ENCODE measurements around the gene RHOG. TPM values are rescaled to one million over a fixed set of nuclear protein-coding genes. Genes with fewer than 3 reads are reported as not detected.

Gene RHOG
- total RNA-seq, 1 experiment from 2014 or later, result 26.4 TPM

GRCh38 chr11:3854660-3854976 lies 13.9 kb upstream of the RHOG start:
- TF ChIP-seq CTCF (conservative IDR thresholded peaks at IDR 0.05), result no peak
- Mint-ChIP-seq H3K36me3 (ENCODE audit: insufficient read depth in 1 of 3, low read depth in 3 of 3) (no peaks in the 10 kb centered on the region; a peak in 1 of 7 replicates), H3K4me1 (peaks cover 34 to 42% of the 10 kb centered on the region in 2 experiments), H3K9me3 (no peaks in the 10 kb centered on the region), H3K4me3 (peak overlapping the region; percentile 85 to 87), H3K27me3 (ENCODE audit: low read depth) (peaks cover 19% of the 10 kb centered on the region), H3K27ac (peak overlapping the region in 2 of 3 experiments; percentile 15 to 47; a peak in 1 of 7 replicates)
- peak overlapping the region; percentile 40 for H3K4me2 ChIP-seq (ENCODE audit: insufficient read depth, insufficient read length, low read length)
- H2BK15ac ChIP-seq (ENCODE audit: low read depth, low read length), result no peak overlapping the region
- no peak overlapping the region for H3K27ac ChIP-seq (ENCODE audit: insufficient read length, low read depth, low read length)
- no peak overlapping the region for H2BK20ac ChIP-seq (ENCODE audit: low read depth, low read length, poor library complexity, severe bottlenecking)
- H3K23ac ChIP-seq (ENCODE audit: insufficient read length, low read depth, low read length), result no peak overlapping the region
- H3K18ac ChIP-seq (ENCODE audit: insufficient read length, low read depth, low read length), result no peak overlapping the region
- whole genome bisulfite sequencing (ENCODE audit: extremely low coverage, insufficient read length, low lambda C conversion rate), result no CpG with 5 or more reads among the region's 7 CpGs
- no peak overlapping the region for H3K56ac ChIP-seq (ENCODE audit: insufficient read length, low read depth, low read length)
- no peaks in the 10 kb centered on the region for H3K79me1 ChIP-seq (ENCODE audit: insufficient read depth, low read depth, low read length, poor library complexity, severe bottlenecking)
- no peak overlapping the region for H4K91ac ChIP-seq (ENCODE audit: insufficient read length, low read depth, low read length)
- no peak for DNase-seq
- H3K23me2 ChIP-seq (ENCODE audit: insufficient read length, low read depth, low read length, poor library complexity, severe bottlenecking), result peaks cover 12% of the 10 kb centered on the region
- peak overlapping the region; percentile 71 for H2AFZ ChIP-seq (ENCODE audit: low read length)
- H3K9me3 ChIP-seq (ENCODE audit: control insufficient read depth, low read depth, low read length), result no peaks in the 10 kb centered on the region
- H4K20me1 ChIP-seq (ENCODE audit: control insufficient read depth, insufficient read depth, insufficient read length), result no peaks in the 10 kb centered on the region
- H4K8ac ChIP-seq (replicated peaks; ENCODE audit: insufficient read length, low read depth, low read length), result no peak overlapping the region
- H3K4ac ChIP-seq (ENCODE audit: low read depth, low read length), result no peak overlapping the region
- peak overlapping the region; percentile 3 for H4K5ac ChIP-seq (ENCODE audit: insufficient read length, low read depth, low read length)
- H3K9ac ChIP-seq (ENCODE audit: extremely low read depth, insufficient read length, low read length), result no peak overlapping the region
- no peaks in the 10 kb centered on the region for H3K79me2 ChIP-seq (ENCODE audit: insufficient read depth, low read length)
- no peak overlapping the region for H2BK5ac ChIP-seq (ENCODE audit: insufficient read length, low read length)
- peaks cover 4% of the 10 kb centered on the region; the same call in 1 of the 2 replicates for H3K4me1 ChIP-seq (ENCODE audit: insufficient read depth, low read length)
- H3K27me3 ChIP-seq (ENCODE audit: insufficient read depth, low read length), result no peaks in the 10 kb centered on the region; the same call in 1 of the 2 replicates
- H2BK120ac ChIP-seq (ENCODE audit: low read depth, low read length, poor library complexity, severe bottlenecking), result no peak overlapping the region
- no peak overlapping the region for H3T11ph ChIP-seq (ENCODE audit: low read length)
- no peak overlapping the region for H3K14ac ChIP-seq (ENCODE audit: insufficient read depth, low read length)
- no peak overlapping the region for H2BK12ac ChIP-seq (ENCODE audit: insufficient read length, low read depth, low read length)
- H2AK5ac ChIP-seq (ENCODE audit: insufficient read length, low read length), result no peak overlapping the region

All from H9 (cell line).